Gastrocnemius medialis (tissue), 4 donors: ENCODE results near the gene KRTAP29-1.

Source experiments
- CTCF ChIP-seq, 5 experiments: fragments of 450-650 bp in 3 of 5; fragments of 200-600 bp in 2 of 5; sonication (generic) in 2 of 5; IDR thresholded peaks in 4 of 5; conservative IDR thresholded peaks in 1 of 5; 1 replicate in 4 of 5; 2 replicates in 1 of 5; pipeline ENCODE4 v1.5.1; 2016 to 2019; ENCODE audit warnings: antibody characterized with exemption in 5 of 5, mild to moderate bottlenecking in 3 of 5, moderate library complexity in 3 of 5
- POLR2A ChIP-seq, 2 donors: fragments of 450-650 bp; IDR thresholded peaks; one replicate each; pipeline ENCODE4 v1.6.1; 2017; ENCODE audit warnings: antibody characterized with exemption in 2 of 2, mild to moderate bottlenecking in 2 of 2, moderate library complexity in 2 of 2

GRCh38 chr17:41325126-41325525, 22.5 kb upstream of the KRTAP29-1 start:
- TF ChIP-seq CTCF (IDR thresholded peaks at IDR 0.05 in 4 of 5, conservative IDR thresholded peaks at IDR 0.05 in 1 of 5) = no peak
- TF ChIP-seq POLR2A (IDR thresholded peaks at IDR 0.05) = no peak
